ENCODE measurements around the gene IGSF6.
"Not testable (repeated sequence)": the region's sequence is repeated elsewhere in the genome, so short reads cannot be mapped to it uniquely, and the experiment has no call there.

IGSF6 gene

GRCh38 chr16:21652453-21652852 lies at the start of gene IGSF6:
IGSF6 (minus strand) TSS chr16:21652608; CDS start chr16:21652598, 10 bp downstream.
- DNase-seq, result no peak

GRCh38 chr16:21701271-21701670 lies 48.9 kb upstream of the IGSF6 start:
- DNase-seq, result no peak

GRCh38 chr16:21698169-21699032 lies 46.0 kb upstream of the IGSF6 start:
- DNase-seq, result no peak

- DNase-seq, result no peak
Observed at GRCh38 chr16:21697032-21697431, 44.6 kb upstream of the IGSF6 start.

GRCh38 chr16:21694609-21695008 lies 42.2 kb upstream of the IGSF6 start:
- DNase-seq, result no peak

- DNase-seq, result not testable (repeated sequence)
Observed at GRCh38 chr16:21690967-21691366, 38.6 kb upstream of the IGSF6 start.

- no peak for DNase-seq
Observed at GRCh38 chr16:21689107-21689506, 36.7 kb upstream of the IGSF6 start.

- DNase-seq, result no peak
Observed at GRCh38 chr16:21685034-21685455, 32.6 kb upstream of the IGSF6 start.

GRCh38 chr16:21684199-21684598 lies 31.8 kb upstream of the IGSF6 start:
- no peak for DNase-seq

- no peak for DNase-seq
Observed at GRCh38 chr16:21683184-21683583, 30.8 kb upstream of the IGSF6 start.

- not testable (repeated sequence) for DNase-seq
Observed at GRCh38 chr16:21680714-21681113, 28.3 kb upstream of the IGSF6 start.

- DNase-seq, result not testable (repeated sequence)
Observed at GRCh38 chr16:21674456-21674855, 22.0 kb upstream of the IGSF6 start.

GRCh38 chr16:21673469-21673868 lies 21.1 kb upstream of the IGSF6 start:
- no peak for DNase-seq

- DNase-seq, result no peak
Observed at GRCh38 chr16:21667575-21667974, 15.2 kb upstream of the IGSF6 start.

GRCh38 chr16:21666772-21667171 lies 14.4 kb upstream of the IGSF6 start:
- no peak for DNase-seq

GRCh38 chr16:21664801-21665492 lies 12.5 kb upstream of the IGSF6 start:
- no peak for DNase-seq

- no peak for DNase-seq
Observed at GRCh38 chr16:21663889-21664647, 11.7 kb upstream of the IGSF6 start, which contains the start of gene OTOA. OTOA (plus strand) TSS chr16:21663968; CDS start chr16:21678515, 14,547 bp downstream.

GRCh38 chr16:21659124-21659523 lies 6.7 kb upstream of the IGSF6 start:
- no peak for DNase-seq

GRCh38 chr16:21656795-21657768 lies 4.7 kb upstream of the IGSF6 start:
- DNase-seq, result peak; percentile 16

GRCh38 chr16:21654881-21655280 lies 2.5 kb upstream of the IGSF6 start:
- DNase-seq, result no peak

GRCh38 chr16:21654466-21654865 lies 2.1 kb upstream of the IGSF6 start:
- no peak for DNase-seq

GRCh38 chr16:21653571-21653970 lies 1.2 kb upstream of the IGSF6 start:
- no peak for DNase-seq
